Measurements from ENCODE around the gene FAM151B. TPM values are rescaled to one million over a fixed set of nuclear protein-coding genes. Genes with fewer than 3 reads are reported as not detected.
A peak's percentile ranks its signal among the peaks of the same experiment; 100 is the strongest.

Gene FAM151B
- total RNA-seq = 5.7 to 7.1 TPM (median 7.1 TPM) in 3 replicates
- long read RNA-seq, partial matches to known transcripts = 3 of 7 reads
- long read RNA-seq, other reads (novel, unspliced or antisense) = 4 of 7 reads

DNA sequence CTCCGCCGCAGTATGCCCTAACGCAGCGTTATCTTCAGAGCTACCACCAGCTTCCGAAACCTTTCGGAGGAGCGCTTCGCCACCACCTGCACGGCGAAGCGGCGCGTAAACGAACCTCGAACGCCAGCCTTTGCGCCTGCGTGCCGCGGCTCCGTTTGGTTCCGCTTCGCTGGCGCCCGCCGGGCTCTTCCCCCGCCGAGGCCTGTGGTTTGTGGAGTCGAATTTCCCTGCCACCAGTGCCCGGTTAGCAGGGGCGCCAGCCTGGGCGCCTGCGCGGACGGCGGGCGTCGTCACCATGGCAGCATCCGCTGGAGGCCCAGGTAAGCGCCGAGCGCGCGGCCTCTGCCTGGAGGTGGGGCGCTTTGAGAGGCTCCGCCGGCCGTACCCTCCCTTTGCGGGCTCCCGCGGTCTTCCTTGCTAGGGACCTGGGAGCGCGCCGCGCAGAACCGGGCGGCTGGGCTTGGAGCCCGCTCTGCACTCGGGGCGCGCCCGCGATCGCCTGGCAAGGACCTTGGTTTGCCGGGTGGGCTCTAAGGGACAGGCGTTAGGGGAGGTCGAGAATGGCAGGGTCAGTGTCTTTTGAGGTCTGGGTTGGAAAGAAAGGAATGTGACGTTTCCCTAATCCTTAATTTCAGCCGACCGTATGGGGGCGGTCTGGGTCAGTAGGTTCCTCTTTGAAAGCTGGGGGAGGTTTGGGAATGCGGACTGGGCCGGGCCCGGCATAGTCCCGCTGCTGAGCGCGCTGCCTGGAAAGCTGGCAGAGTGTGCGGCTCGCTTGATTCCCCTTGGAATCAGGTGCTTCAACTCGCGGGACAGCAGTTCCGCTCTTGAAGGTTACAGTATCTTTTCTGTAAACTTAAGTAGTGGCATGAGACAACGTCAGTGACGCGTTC is at the start of gene FAM151B:
TSS of gene FAM151B (plus strand) at position 272 of the 893 bp plus-strand sequence. CDS start at position 296, 24 bp downstream.
- peak; percentile 67 for TF ChIP-seq CTCF (IDR thresholded peaks at IDR 0.05)
- no peaks in the 10 kb centered on the region for H3K27me3 Mint-ChIP-seq (ENCODE audit: low read depth)
- H3K36me3 Mint-ChIP-seq (ENCODE audit: low read depth) = peaks cover 18% of the 10 kb centered on the region
- H3K27ac Mint-ChIP-seq (ENCODE audit: unreplicated experiment) = peak within 1 kb of the TSS; percentile 94
- H3K4me3 Mint-ChIP-seq (ENCODE audit: unreplicated experiment) = peak within 1 kb of the TSS; percentile 97
- peak; percentile 94 for DNase-seq (ENCODE audit: low spot score)
- peaks cover 6% of the 10 kb centered on the region for H3K9me3 Mint-ChIP-seq (ENCODE audit: low read depth)
- peaks cover 28% of the 10 kb centered on the region for H3K4me1 Mint-ChIP-seq (ENCODE audit: low read depth)

- no peak overlapping the region for H3K4me3 Mint-ChIP-seq (ENCODE audit: unreplicated experiment)
- H3K27me3 Mint-ChIP-seq (ENCODE audit: low read depth) = no peaks in the 10 kb centered on the region
- H3K9me3 Mint-ChIP-seq (ENCODE audit: low read depth) = no peaks in the 10 kb centered on the region
- H3K36me3 Mint-ChIP-seq (ENCODE audit: low read depth) = peaks cover 30% of the 10 kb centered on the region
- DNase-seq (ENCODE audit: low spot score) = no peak
- no peak for TF ChIP-seq CTCF (IDR thresholded peaks at IDR 0.05)
- peaks cover 3% of the 10 kb centered on the region for H3K4me1 Mint-ChIP-seq (ENCODE audit: low read depth)
- no peak overlapping the region for H3K27ac Mint-ChIP-seq (ENCODE audit: unreplicated experiment)
These were observed 49.2 kb upstream of the FAM151B start for GRCh38 chr5:80438739-80439138.

GRCh38 chr5:80439213-80439612 is 48.7 kb upstream of the FAM151B start:
- Mint-ChIP-seq H3K4me1 (ENCODE audit: low read depth) (peaks cover 3% of the 10 kb centered on the region), H3K27ac (ENCODE audit: unreplicated experiment) (no peak overlapping the region), H3K36me3 (ENCODE audit: low read depth) (peaks cover 30% of the 10 kb centered on the region), H3K27me3 (ENCODE audit: low read depth) (no peaks in the 10 kb centered on the region), H3K9me3 (ENCODE audit: low read depth) (no peaks in the 10 kb centered on the region), H3K4me3 (ENCODE audit: unreplicated experiment) (no peak overlapping the region)
- TF ChIP-seq CTCF (IDR thresholded peaks at IDR 0.05) = no peak
- DNase-seq (ENCODE audit: low spot score) = no peak

DNA sequence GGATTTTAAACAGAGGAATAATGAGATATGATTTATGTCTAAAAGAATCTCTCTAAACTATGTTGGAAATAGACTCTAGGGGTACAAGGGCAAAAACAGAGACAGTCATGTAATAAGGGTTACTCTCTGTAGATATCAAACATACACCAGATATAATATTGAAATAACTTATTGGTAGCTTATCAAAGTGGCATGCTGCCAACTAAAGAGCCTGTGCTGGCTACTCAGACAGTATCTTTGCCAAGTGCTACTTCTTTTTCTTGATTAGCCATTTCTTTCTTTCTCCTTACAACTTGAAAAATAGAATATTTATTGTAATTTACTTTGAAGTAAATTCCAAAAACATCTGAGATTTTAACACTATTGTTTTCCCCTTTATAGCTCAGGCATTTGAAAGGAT is 45.2 kb upstream of the FAM151B start:
- no peak for TF ChIP-seq CTCF (IDR thresholded peaks at IDR 0.05)
- Mint-ChIP-seq H3K27ac (ENCODE audit: unreplicated experiment) (no peak overlapping the region), H3K4me1 (ENCODE audit: low read depth) (no peaks in the 10 kb centered on the region), H3K4me3 (ENCODE audit: unreplicated experiment) (no peak overlapping the region), H3K27me3 (ENCODE audit: low read depth) (no peaks in the 10 kb centered on the region), H3K9me3 (ENCODE audit: low read depth) (no peaks in the 10 kb centered on the region), H3K36me3 (ENCODE audit: low read depth) (peaks cover 21% of the 10 kb centered on the region)
- no peak for DNase-seq (ENCODE audit: low spot score)

GRCh38 chr5:80453366-80453765 is 34.5 kb upstream of the FAM151B start:
- Mint-ChIP-seq H3K27ac (ENCODE audit: unreplicated experiment) (no peak overlapping the region), H3K4me3 (ENCODE audit: unreplicated experiment) (no peak overlapping the region), H3K36me3 (ENCODE audit: low read depth) (peaks cover 14% of the 10 kb centered on the region), H3K4me1 (ENCODE audit: low read depth) (no peaks in the 10 kb centered on the region), H3K27me3 (ENCODE audit: low read depth) (no peaks in the 10 kb centered on the region), H3K9me3 (ENCODE audit: low read depth) (no peaks in the 10 kb centered on the region)
- TF ChIP-seq CTCF (IDR thresholded peaks at IDR 0.05) = no peak
- DNase-seq (ENCODE audit: low spot score) = no peak

Data from chondrocyte (in vitro differentiated cells).